Upper lobe of left lung (tissue), 4 donors: ENCODE measurements around the gene IFNAR1.
"Not testable (repeated sequence)": the region's sequence is repeated elsewhere in the genome, so short reads cannot be mapped to it uniquely, and the experiment has no call there.

ENCODE experiments used
- EP300 ChIP-seq, 4 donors: sonication (generic); formaldehyde crosslinking; IDR thresholded peaks; one replicate each; pipeline ENCODE4 v1.5.1; 2017; ENCODE audit warnings: antibody characterized with exemption in 4 of 4, control low read depth in 2 of 4
- POLR2AphosphoS5 ChIP-seq, 2 donors: sonication (generic); formaldehyde crosslinking; IDR thresholded peaks; one replicate each; pipeline ENCODE4 v1.5.1; 2017; ENCODE audit warnings: antibody characterized with exemption in 2 of 2
- TF ChIP-seq, protein P1 (sequence below), 6 experiments: fragments of 450-650 bp in 4 of 6; fragments of 200-600 bp in 2 of 6; sonication (generic) in 2 of 6; IDR thresholded peaks; one replicate each; pipeline ENCODE4 v1.5.1; 2016 to 2019; ENCODE audit warnings: antibody characterized with exemption in 6 of 6

DNA sequence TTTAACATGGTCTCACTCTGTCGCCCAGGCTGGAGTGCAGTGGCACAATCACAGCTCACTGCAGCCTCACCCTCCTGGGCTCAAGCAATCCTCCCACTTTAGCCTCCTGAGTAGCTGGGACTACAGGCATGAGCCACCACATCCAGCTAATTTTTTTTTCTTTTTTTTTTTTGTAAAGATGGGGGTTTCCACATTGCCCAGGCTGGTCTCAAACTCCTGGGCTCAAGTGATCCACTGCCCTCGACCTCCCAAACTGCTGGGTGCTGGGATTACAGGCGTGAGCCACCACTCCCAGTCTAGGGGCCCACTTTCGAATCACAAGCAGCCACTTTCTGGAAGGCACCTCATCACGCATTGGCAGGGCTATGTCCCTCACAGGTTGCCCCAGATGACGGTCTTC lies 56.6 kb downstream of the IFNAR1 start:
- TF ChIP-seq, protein P1, sequence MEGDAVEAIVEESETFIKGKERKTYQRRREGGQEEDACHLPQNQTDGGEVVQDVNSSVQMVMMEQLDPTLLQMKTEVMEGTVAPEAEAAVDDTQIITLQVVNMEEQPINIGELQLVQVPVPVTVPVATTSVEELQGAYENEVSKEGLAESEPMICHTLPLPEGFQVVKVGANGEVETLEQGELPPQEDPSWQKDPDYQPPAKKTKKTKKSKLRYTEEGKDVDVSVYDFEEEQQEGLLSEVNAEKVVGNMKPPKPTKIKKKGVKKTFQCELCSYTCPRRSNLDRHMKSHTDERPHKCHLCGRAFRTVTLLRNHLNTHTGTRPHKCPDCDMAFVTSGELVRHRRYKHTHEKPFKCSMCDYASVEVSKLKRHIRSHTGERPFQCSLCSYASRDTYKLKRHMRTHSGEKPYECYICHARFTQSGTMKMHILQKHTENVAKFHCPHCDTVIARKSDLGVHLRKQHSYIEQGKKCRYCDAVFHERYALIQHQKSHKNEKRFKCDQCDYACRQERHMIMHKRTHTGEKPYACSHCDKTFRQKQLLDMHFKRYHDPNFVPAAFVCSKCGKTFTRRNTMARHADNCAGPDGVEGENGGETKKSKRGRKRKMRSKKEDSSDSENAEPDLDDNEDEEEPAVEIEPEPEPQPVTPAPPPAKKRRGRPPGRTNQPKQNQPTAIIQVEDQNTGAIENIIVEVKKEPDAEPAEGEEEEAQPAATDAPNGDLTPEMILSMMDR (IDR thresholded peaks at IDR 0.05): not testable (repeated sequence)
- TF ChIP-seq EP300, POLR2AphosphoS5 (IDR thresholded peaks at IDR 0.05): not testable (repeated sequence)
